HG02884 (cell line): ENCODE results near the gene LTBP2.

ENCODE experiments used
- ATAC-seq: cut with Tn5 transposase; IDR thresholded peaks from one replicate; pipeline ENCODE4 v1.9.1; 2021; ENCODE audit warnings: mild to moderate bottlenecking, moderate library complexity; ENCODE audit not compliant: unreplicated experiment

Gene LTBP2

DNA sequence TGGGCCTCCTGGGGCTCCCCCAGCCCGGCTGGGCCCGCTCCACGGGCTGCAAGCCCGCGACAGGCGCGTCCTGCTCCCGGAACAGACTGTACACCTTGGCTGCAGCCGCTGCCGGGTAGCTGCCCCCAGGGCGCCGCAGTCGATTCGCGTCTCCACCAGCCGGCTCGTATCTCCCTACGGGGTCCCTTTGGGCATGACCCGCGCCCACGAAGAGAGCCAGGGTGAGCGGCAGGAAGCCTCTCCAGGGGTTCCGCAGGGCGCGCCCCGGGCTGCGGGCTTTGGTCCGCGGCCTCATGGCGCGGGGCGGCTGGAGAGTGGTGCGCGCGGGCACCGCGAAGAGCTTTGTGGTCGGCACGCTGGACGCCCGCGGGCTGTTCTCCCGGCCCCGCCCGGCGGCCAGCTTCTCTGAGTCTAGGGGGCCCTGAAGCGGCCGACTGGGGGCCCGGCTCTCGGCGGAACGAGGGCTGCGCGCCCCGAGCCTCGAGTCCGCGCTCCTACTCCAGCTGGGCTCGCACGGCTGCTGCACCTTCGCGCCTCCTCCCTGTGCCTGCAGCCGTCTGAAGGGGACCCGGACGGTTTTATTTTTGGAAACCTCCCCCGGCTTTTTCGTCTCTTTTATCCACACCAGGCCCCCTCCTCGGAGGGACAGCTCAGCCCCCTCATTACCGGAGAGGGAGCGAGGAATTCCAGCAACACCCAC is at the start of gene LTBP2:
Gene LTBP2 (minus strand): TSS at position 588 of the 700 bp plus-strand sequence. CDS start 293 bp downstream, at position 295.
- no peak for ATAC-seq

- ATAC-seq, result no peak
These were observed 48.8 kb upstream of the LTBP2 start for GRCh38 chr14:74660863-74661262.

- ATAC-seq, result no peak
These were observed 48.1 kb upstream of the LTBP2 start for GRCh38 chr14:74660167-74660566.

DNA sequence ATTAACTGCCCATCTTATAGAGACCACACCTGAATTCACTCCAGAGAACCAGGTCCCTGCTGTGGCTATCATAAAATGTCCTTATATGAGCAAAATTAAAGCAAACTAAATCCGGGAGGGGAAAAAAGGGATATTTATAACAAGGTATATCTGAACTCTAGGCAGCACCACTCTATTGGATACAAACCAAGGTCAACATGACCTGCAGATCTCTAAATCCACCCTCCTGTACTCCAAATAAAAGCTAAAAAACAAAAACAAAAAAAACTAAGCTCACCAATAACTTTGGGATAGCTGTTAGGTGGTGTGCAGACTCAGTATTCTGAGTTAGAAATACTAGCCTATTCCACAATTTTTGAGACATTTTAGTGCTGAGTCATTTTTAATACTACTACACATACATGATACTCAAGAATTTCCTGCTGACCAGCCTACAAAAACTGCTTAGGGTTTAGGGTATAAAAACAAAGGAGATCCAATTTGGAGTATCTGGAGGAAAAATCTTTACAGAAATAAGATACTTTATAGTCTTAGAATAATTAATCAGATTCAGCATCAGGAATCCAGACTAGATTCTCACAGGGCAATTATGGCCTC is 46.6 kb upstream of the LTBP2 start:
- no peak for ATAC-seq

DNA sequence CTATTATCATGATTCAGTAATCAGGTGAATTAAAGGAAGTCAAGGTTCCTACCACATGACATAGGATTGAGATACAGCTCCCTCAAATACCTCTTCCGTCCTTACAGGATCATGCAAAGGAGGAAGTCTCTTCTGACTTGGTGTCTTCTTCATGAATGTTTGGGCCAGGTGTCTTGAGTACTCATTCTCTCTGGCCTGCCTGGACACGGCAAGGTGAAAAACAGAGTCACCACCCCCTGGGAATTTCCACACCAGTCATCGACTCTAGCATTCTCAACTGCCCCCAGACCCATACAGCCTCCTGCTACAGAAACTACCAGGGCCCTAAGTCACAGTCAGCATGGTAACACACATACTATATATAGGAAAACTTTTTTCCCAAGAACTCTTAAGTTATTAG is 44.9 kb upstream of the LTBP2 start:
- no peak for ATAC-seq

DNA sequence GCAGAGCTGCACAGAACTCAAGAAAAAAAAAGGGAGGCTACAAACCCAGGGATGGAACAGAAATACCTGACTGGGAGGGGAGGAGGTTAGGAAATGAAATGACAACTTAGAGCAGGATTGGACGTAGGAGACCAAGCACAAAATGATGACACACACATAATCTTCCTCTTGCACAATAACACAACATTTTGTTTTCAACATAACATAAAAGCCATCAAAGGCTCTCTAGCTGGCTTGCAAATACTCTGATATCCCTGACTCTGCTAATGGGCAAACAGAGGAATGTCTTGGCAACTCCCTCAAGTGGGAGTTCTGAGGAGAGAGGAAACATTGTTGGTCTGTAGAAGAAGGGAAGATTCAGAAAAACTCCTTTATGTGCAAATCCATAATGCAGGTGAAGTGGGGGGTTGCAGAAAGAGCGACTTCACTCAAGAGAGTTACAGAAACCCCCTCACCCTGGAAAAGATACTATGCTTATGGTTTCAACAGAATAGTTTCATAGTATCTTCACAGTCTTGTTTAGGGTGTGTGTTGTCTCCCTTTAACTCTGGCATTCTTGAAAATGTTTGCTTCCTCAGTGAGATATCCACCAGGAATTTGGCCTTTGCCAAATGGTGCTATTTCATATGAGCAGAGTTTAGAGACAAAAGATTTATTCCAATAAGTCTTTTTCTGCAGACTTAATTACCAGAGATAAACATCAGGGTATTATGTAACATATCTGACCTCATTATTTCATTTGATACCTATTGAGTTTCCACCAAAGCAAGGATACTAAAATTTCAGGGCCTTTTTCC is 43.8 kb upstream of the LTBP2 start:
- ATAC-seq, result no peak

- no peak for ATAC-seq
These were observed 42.9 kb upstream of the LTBP2 start for GRCh38 chr14:74654931-74655330.

- ATAC-seq, result no peak
These were observed 41.5 kb upstream of the LTBP2 start for GRCh38 chr14:74653386-74654138.

- ATAC-seq, result no peak
These were observed 40.5 kb upstream of the LTBP2 start for GRCh38 chr14:74652541-74652940.

- ATAC-seq, result no peak
These were observed 39.1 kb upstream of the LTBP2 start for GRCh38 chr14:74650927-74651686.

DNA sequence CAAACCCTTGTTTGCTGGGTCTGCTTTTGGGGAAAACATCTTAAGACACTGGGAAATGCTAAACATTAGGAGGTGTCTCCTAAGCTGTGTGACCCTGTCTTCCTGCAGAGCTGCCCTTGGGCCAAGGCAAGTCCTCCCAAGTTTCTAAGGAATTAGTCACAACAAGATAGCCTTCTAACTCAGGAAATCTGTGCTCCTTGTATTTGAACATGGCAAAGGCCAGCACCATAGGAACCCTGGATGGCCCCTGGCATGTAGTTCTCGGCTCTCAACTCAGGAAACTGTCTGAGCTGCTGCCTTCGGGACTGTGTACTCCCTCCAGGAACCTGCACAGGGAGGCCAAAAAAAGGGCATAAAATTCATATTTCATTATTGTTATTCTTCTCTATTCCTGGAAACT is 37.6 kb upstream of the LTBP2 start:
- ATAC-seq, result no peak

DNA sequence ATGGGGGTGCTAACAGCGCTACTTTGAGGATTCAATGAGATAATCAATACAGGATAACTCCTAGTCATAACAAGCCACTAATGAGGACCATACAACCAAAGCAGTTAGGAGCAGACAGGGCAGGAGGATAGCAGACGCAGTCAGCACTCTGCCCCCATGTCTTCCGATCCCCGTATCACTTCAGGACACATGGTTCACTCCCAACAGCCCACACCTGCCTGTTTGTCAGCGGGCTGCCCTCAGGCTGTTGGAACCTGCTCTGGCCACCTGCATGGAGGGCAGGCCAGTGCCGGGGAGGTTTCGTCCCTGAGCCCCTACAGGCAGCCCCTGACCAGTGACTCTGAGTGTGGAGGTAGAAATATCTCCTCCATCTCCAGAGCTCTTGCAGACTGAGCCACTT is 37.1 kb upstream of the LTBP2 start:
- ATAC-seq, result no peak

GRCh38 chr14:74648601-74649000 is 36.6 kb upstream of the LTBP2 start:
- no peak for ATAC-seq

DNA sequence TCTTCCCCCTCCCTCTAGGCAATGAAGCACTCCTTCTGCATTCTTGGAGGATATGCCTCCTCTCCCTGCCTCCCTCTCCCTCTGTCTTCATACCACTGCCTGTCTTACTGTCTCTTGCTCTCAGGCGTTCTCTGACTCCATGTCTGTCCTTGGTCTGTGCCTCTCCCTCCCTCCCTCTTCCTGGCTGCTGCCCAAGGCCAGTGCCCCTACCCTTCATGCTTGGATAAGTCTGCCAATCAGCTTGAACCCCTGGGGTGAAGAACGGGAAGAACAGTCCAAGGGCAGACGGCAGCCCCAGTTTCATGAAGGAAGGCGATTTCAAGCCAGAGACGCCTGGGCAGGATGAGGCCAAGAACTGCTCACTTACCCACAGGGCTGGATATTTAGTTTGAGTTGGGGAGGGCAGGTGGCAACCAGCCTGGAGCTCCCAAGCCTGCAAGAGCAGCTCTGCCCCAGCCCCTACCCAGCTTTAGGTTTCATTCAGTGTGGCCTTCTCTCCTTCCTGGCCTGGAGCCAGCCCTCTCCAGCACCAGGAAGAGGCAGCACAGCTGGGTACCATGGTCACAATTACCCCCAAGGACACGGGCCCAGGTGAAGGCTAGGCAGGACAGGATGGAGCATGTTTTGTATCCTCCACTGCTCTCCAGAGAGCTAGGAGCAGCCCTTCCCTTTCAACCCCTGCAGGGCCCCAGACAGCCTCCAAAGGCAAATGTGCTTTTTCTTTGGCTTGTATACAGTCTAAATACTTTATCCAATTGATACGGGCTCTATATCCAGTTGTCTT is 35.8 kb upstream of the LTBP2 start:
- ATAC-seq, result no peak

DNA sequence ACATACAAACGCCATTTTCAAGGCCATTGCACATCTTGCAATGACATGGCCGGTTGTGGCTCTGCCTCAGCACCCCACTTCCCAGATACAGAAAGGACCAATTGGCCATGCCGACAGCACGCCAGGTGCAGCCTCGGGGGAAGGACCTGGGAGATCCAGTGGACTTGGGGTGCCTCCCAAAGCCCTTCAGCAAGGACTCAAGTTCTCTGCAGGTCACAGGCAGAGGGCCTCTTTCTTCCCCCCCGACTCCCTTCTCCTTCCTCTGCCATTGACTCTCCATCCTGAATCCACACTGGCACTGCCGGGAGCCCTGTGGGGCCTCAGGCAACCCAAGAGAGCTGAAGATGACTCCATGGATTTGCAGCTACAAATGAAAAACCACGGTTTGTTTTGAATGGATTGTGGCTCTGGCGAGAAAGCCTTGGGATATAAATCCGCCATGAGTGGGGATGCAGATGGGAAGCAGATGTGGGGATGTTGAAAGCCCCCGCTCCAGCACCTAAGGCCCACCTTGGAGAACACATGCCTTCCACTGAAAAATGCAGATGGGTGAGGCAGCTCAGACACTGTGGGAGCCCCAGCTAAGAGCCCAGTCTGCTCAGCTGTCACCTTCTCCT is 35.1 kb upstream of the LTBP2 start:
- no peak for ATAC-seq

GRCh38 chr14:74645756-74646470 is 33.9 kb upstream of the LTBP2 start:
- no peak for ATAC-seq

DNA sequence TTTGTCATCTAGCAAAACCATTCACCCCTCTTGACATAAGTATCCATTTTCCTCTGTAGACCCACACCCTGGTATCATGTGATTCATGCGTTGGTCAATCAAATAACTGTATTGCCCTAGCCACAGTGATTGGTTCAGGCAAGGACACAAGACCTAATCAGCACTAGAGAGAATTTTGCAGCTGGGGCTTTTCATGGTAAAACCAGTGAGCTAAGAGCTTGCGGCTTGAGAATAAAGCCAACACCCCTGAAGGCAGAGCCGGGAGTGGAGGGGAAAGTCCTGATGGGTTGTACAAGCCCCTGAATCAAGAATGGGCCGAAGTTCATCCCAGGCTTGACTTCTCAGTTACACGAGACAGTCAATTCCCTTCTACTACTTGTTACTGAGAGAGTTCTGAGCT is 33.2 kb upstream of the LTBP2 start:
- ATAC-seq, result no peak

DNA sequence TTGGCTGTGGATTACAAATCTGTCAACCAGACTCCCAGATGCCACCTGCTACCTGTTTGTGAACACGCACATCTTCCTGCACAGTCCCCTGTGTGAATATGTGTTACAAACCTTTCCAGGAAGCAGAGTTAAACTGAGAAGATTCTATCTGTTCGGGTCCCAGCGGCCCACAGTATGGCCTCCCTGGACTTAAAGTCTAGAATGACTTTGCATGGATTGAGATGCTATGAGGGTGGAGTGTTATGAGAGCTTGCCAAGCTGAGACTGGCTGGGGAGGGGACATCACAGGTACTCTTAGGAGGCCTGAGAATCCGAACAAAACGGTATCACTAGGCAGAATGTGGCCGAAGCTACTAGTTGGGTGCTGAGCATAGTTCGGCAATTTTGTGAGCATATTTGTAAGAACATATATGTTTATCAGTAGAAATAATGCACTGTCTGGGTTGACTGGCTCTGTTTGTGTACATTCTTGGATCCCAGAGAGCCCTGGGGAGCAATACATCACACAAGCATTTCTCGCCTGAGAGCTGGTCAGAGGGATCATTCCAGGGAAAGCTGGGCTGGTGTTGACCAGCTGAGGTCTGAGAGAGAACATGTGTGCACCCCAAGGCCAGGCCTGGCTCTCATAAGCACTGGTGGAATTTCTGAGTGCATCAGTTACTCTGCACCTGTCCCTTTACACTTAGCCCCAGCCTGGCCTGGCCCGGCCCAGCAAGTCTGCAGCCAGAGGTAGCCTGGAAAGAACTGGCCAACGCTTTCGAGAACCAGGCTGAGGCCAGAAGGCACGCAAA is 29.8 kb upstream of the LTBP2 start:
- ATAC-seq, result no peak
